SK-N-SH treated with all-trans-retinoic acid at 6 μM for 48 hours (cell line): ENCODE data around the gene SMARCD3.

Experiments used
- BACH2 ChIP-seq: fragments of 250-450 bp; sonication (Bioruptor Pico); IDR thresholded peaks from 2 replicates; pipeline ENCODE4 v1.9.0; 2021; ENCODE audit warnings: mild to moderate bottlenecking, borderline replicate concordance
- PATZ1 ChIP-seq: fragments of 250-450 bp; sonication (Bioruptor Pico); IDR thresholded peaks from 2 replicates; pipeline ENCODE4 v1.8.0; 2020; ENCODE audit warnings: mild to moderate bottlenecking, moderate library complexity, borderline replicate concordance
- TF ChIP-seq, protein P1 (sequence below): fragments of 250-450 bp; sonication (Bioruptor Pico); IDR thresholded peaks from 2 replicates; pipeline ENCODE4 v1.5.1; 2020; ENCODE audit warnings: low read depth, mild to moderate bottlenecking, moderate library complexity

- TF ChIP-seq BACH2 (CRISPR knock-in tag) (no peak), PATZ1 (no peak)
- TF ChIP-seq, protein P1, sequence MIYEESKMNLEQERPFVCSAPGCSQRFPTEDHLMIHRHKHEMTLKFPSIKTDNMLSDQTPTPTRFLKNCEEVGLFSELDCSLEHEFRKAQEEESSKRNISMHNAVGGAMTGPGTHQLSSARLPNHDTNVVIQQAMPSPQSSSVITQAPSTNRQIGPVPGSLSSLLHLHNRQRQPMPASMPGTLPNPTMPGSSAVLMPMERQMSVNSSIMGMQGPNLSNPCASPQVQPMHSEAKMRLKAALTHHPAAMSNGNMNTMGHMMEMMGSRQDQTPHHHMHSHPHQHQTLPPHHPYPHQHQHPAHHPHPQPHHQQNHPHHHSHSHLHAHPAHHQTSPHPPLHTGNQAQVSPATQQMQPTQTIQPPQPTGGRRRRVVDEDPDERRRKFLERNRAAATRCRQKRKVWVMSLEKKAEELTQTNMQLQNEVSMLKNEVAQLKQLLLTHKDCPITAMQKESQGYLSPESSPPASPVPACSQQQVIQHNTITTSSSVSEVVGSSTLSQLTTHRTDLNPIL (CRISPR knock-in tag): no peak
These were observed 52.7 kb downstream of the SMARCD3 start for GRCh38 chr7:151195616-151196450.
